K562 (cell line): ENCODE data around the gene PTPN13.

Experiments
- NCOA1 ChIP-seq: fragments of 450-650 bp; IDR thresholded peaks from 2 replicates; pipeline ENCODE4 v1.6.1; 2016; ENCODE audit warnings: low read depth
- SMARCA4 ChIP-seq: fragments of 450-650 bp; IDR thresholded peaks from 2 replicates; pipeline ENCODE4 v1.6.1; 2016
- ZNF224 ChIP-seq: sonication (generic); formaldehyde crosslinking; IDR thresholded peaks from 2 replicates; pipeline ENCODE4 v1.8.0; 2022; ENCODE audit warnings: mild to moderate bottlenecking, missing genetic modification reagents

- TF ChIP-seq ZNF224 (CRISPR knock-in tag), result no peak
- no peak for TF ChIP-seq SMARCA4
- TF ChIP-seq NCOA1, result no peak
Observed at GRCh38 chr4:86592553-86593249, 1.4 kb upstream of the PTPN13 start.
